Trophoblast cell (in vitro differentiated cells and primary cell): ENCODE data around the gene MACROH2A1.
A peak's percentile ranks its signal among the peaks of the same experiment; 100 is the strongest.

Experiments
- DNase-seq, 2 donors: peaks; one replicate each; pipeline ENCODE4 v3.0.0-alpha.2; 2016
- H2AFZ ChIP-seq: 2 replicates; pipeline ENCODE4 v1.6.1; 2013; ENCODE audit warnings: low read length, moderate library complexity, mild to moderate bottlenecking; ENCODE audit not compliant: insufficient read depth, poor library complexity
- H2AK5ac ChIP-seq: 2 replicates; pipeline ENCODE4 v1.6.1; 2013; ENCODE audit warnings: mild to moderate bottlenecking, low read length
- H2BK120ac ChIP-seq: 2 replicates; pipeline ENCODE4 v1.6.1; 2013; ENCODE audit warnings: low read length, mild to moderate bottlenecking, moderate library complexity; ENCODE audit not compliant: insufficient read depth, poor library complexity
- H2BK12ac ChIP-seq: 2 replicates; pipeline ENCODE4 v1.6.1; 2013; ENCODE audit warnings: mild to moderate bottlenecking, low read length, moderate library complexity
- H2BK5ac ChIP-seq: 2 replicates; pipeline ENCODE4 v1.6.1; 2013; ENCODE audit warnings: low read length, low read depth, moderate library complexity, mild to moderate bottlenecking; ENCODE audit not compliant: poor library complexity
- H3K14ac ChIP-seq: 2 replicates; pipeline ENCODE4 v1.6.1; 2013; ENCODE audit warnings: mild to moderate bottlenecking, low read length
- H3K18ac ChIP-seq: 2 replicates; pipeline ENCODE4 v1.6.1; 2013; ENCODE audit warnings: mild to moderate bottlenecking, low read length
- H3K23ac ChIP-seq: 2 replicates; pipeline ENCODE4 v1.6.1; 2013; ENCODE audit warnings: low read length
- H3K27ac ChIP-seq: 2 replicates; pipeline ENCODE4 v1.5.1; 2013; ENCODE audit warnings: low read depth, mild to moderate bottlenecking, inconsistent platforms, low read length, moderate library complexity
- H3K27me3 ChIP-seq: 2 replicates; pipeline ENCODE4 v1.6.1; 2013; ENCODE audit warnings: inconsistent platforms, mild to moderate bottlenecking, low read length, moderate library complexity; ENCODE audit not compliant: insufficient read depth
- H3K36me3 ChIP-seq, 2 experiments: 1 replicate in 1 of 2; 2 replicates in 1 of 2; pipeline ENCODE4 v1.6.1; 2013; ENCODE audit warnings: low read length in 2 of 2, mild to moderate bottlenecking in 2 of 2, moderate library complexity in 1 of 2; ENCODE audit not compliant: insufficient read depth in 2 of 2, control insufficient read depth in 1 of 2
- H3K4ac ChIP-seq: 2 replicates; pipeline ENCODE4 v1.6.1; 2013; ENCODE audit warnings: low read depth, mild to moderate bottlenecking, low read length, moderate library complexity
- H3K4me1 ChIP-seq, 2 experiments: 1 replicate in 1 of 2; 2 replicates in 1 of 2; pipeline ENCODE4 v1.6.1; 2013; ENCODE audit warnings: low read length in 2 of 2, mild to moderate bottlenecking in 2 of 2, moderate library complexity in 1 of 2; ENCODE audit not compliant: insufficient read depth in 2 of 2, control insufficient read depth in 1 of 2
- H3K4me2 ChIP-seq: 2 replicates; pipeline ENCODE4 v1.6.1; 2013; ENCODE audit warnings: inconsistent platforms, mild to moderate bottlenecking, low read length, moderate library complexity
- H3K4me3 ChIP-seq: 2 replicates; pipeline ENCODE4 v1.5.1; 2013; ENCODE audit warnings: mild to moderate bottlenecking, low read depth, low read length, inconsistent platforms
- H3K79me1 ChIP-seq: one replicate; pipeline ENCODE4 v1.6.1; 2013; ENCODE audit warnings: low read length
- H3K79me2 ChIP-seq: 2 replicates; pipeline ENCODE4 v1.6.1; 2013; ENCODE audit warnings: low read length, mild to moderate bottlenecking; ENCODE audit not compliant: control insufficient read depth, insufficient read depth, poor library complexity
- H3K9ac ChIP-seq: 2 replicates; pipeline ENCODE4 v1.6.1; 2013; ENCODE audit warnings: mild to moderate bottlenecking, low read length
- H3K9me3 ChIP-seq: 2 replicates; pipeline ENCODE4 v1.6.1; 2013; ENCODE audit warnings: low read depth, mild to moderate bottlenecking, control low read depth, inconsistent platforms, low read length; ENCODE audit not compliant: insufficient read depth
- H4K12ac ChIP-seq: 2 replicates; pipeline ENCODE4 v1.6.1; 2013; ENCODE audit warnings: low read depth, mild to moderate bottlenecking, low read length, moderate library complexity
- H4K8ac ChIP-seq: 2 replicates; pipeline ENCODE4 v1.6.1; 2013; ENCODE audit warnings: low read depth, mild to moderate bottlenecking, low read length, moderate library complexity
- H4K91ac ChIP-seq: one replicate; pipeline ENCODE4 v1.6.1; 2013; ENCODE audit warnings: low read depth, mild to moderate bottlenecking, low read length, moderate library complexity
- WGBS: extraction: QIAGEN DNeasy Blood & Tissue Kit; methylation state at CpG from one replicate; pipeline ENCODE4 v1.1.7; 2013; ENCODE audit warnings: missing lambda C conversion rate; ENCODE audit not compliant: insufficient read length, insufficient coverage; ENCODE audit errors: extremely low coverage; 5-methylcytosine and 5-hydroxymethylcytosine counted together

MACROH2A1 gene

GRCh38 chr5:135332519-135333150 lies 66.4 kb downstream of the MACROH2A1 start:
- no peaks in the 10 kb centered on the region for H3K9me3 ChIP-seq
- no peak overlapping the region for H2BK5ac ChIP-seq
- no peak overlapping the region for H4K91ac ChIP-seq
- peaks cover 38 to 45% of the 10 kb centered on the region in 2 experiments for H3K36me3 ChIP-seq
- no peak overlapping the region for H3K4me3 ChIP-seq
- no peaks in the 10 kb centered on the region for H3K79me1 ChIP-seq
- no peak overlapping the region for H2BK120ac ChIP-seq
- H3K18ac ChIP-seq = no peak overlapping the region
- no peak overlapping the region for H2AK5ac ChIP-seq
- no peak overlapping the region for H3K14ac ChIP-seq
- H3K79me2 ChIP-seq = no peaks in the 10 kb centered on the region
- no peaks in the 10 kb centered on the region for H3K4me1 ChIP-seq
- WGBS = no CpG with 5 or more reads among the region's 5 CpGs
- H3K9ac ChIP-seq = no peak overlapping the region
- no peak overlapping the region for H4K8ac ChIP-seq
- no peak overlapping the region for H3K23ac ChIP-seq
- no peak overlapping the region for H3K4ac ChIP-seq
- DNase-seq = peak in 1 of 2 donors; percentile 70
- no peak overlapping the region for H4K12ac ChIP-seq
- no peak overlapping the region for H3K4me2 ChIP-seq
- no peak overlapping the region for H2BK12ac ChIP-seq
- no peak overlapping the region for H3K27ac ChIP-seq
- H3K27me3 ChIP-seq = no peaks in the 10 kb centered on the region
- no peak overlapping the region for H2AFZ ChIP-seq

- no peak overlapping the region for H3K9ac ChIP-seq
- H3K36me3 ChIP-seq = peaks cover 30 to 35% of the 10 kb centered on the region in 2 experiments
- H3K18ac ChIP-seq = no peak overlapping the region
- no peaks in the 10 kb centered on the region for H3K79me2 ChIP-seq
- H3K9me3 ChIP-seq = no peaks in the 10 kb centered on the region
- H4K8ac ChIP-seq = no peak overlapping the region
- no peak overlapping the region for H3K23ac ChIP-seq
- no peak overlapping the region for H3K27ac ChIP-seq
- no peaks in the 10 kb centered on the region for H3K79me1 ChIP-seq
- no peaks in the 10 kb centered on the region for H3K27me3 ChIP-seq
- H2AFZ ChIP-seq = no peak overlapping the region
- no peak for DNase-seq
- no peak overlapping the region for H2BK12ac ChIP-seq
- H3K14ac ChIP-seq = no peak overlapping the region
- no peak overlapping the region for H3K4me3 ChIP-seq
- no peak overlapping the region for H4K91ac ChIP-seq
- H2AK5ac ChIP-seq = no peak overlapping the region
- H4K12ac ChIP-seq = no peak overlapping the region
- H2BK5ac ChIP-seq = no peak overlapping the region
- no peak overlapping the region for H3K4ac ChIP-seq
- WGBS = no CpG with 5 or more reads among the region's 3 CpGs
- no peak overlapping the region for H3K4me2 ChIP-seq
- H3K4me1 ChIP-seq = no peaks in the 10 kb centered on the region
- no peak overlapping the region for H2BK120ac ChIP-seq
Observed at GRCh38 chr5:135331612-135332011, 67.4 kb downstream of the MACROH2A1 start.

GRCh38 chr5:135330798-135331096 lies 68.3 kb downstream of the MACROH2A1 start:
- Histone ChIP-seq H3K9me3 (no peaks in the 10 kb centered on the region), H3K27me3 (no peaks in the 10 kb centered on the region), H3K14ac (no peak overlapping the region), H3K23ac (no peak overlapping the region), H4K12ac (no peak overlapping the region), H2BK5ac (no peak overlapping the region), H4K91ac (no peak overlapping the region), H2BK12ac (no peak overlapping the region), H3K4me1 (peaks cover 0 to 3% of the 10 kb centered on the region in 2 experiments), H2AK5ac (no peak overlapping the region), H3K36me3 (peaks cover 21 to 26% of the 10 kb centered on the region in 2 experiments), H3K4me3 (no peak overlapping the region), H3K79me2 (no peaks in the 10 kb centered on the region), H2BK120ac (no peak overlapping the region), H3K18ac (no peak overlapping the region), H3K27ac (no peak overlapping the region), H3K79me1 (no peaks in the 10 kb centered on the region), H3K4ac (no peak overlapping the region), H2AFZ (no peak overlapping the region), H4K8ac (no peak overlapping the region), H3K4me2 (no peak overlapping the region), H3K9ac (no peak overlapping the region)
- no CpG with 5 or more reads among the region's 3 CpGs for WGBS
- no peak for DNase-seq

- Histone ChIP-seq H4K91ac (no peak overlapping the region), H3K9me3 (no peaks in the 10 kb centered on the region), H4K12ac (no peak overlapping the region), H3K27ac (no peak overlapping the region), H3K27me3 (no peaks in the 10 kb centered on the region), H4K8ac (no peak overlapping the region), H3K79me2 (no peaks in the 10 kb centered on the region), H3K9ac (no peak overlapping the region), H2AFZ (no peak overlapping the region), H2BK5ac (no peak overlapping the region), H3K4me2 (no peak overlapping the region), H3K4me1 (peaks cover 4 to 7% of the 10 kb centered on the region in 2 experiments), H3K36me3 (peaks cover 15 to 20% of the 10 kb centered on the region in 2 experiments), H3K14ac (no peak overlapping the region), H2BK12ac (no peak overlapping the region), H3K23ac (no peak overlapping the region), H2BK120ac (no peak overlapping the region), H3K79me1 (no peaks in the 10 kb centered on the region), H2AK5ac (no peak overlapping the region), H3K18ac (no peak overlapping the region), H3K4ac (no peak overlapping the region), H3K4me3 (no peak overlapping the region)
- no CpG with 5 or more reads among the region's 18 CpGs for WGBS
- no peak for DNase-seq
Observed at GRCh38 chr5:135329913-135330797, 68.9 kb downstream of the MACROH2A1 start.
